Ureter (tissue), 1 donor: ENCODE results near the gene FAM174B. TPM values are rescaled to one million over a fixed set of nuclear protein-coding genes. Genes with fewer than 3 reads are reported as not detected.

Source experiments
- DNase-seq: peaks from one replicate; pipeline ENCODE4 v3.0.0-alpha.2; 2020; ENCODE audit warnings: low spot score
- total RNA-seq: library from RNA; stranded (reverse); gene quantifications from one replicate; pipeline ENCODE4 v1.2.4, GENCODE V29; 2023
- donor health status: DM: yes; HTN: yes; CAD: no.

Gene FAM174B
- 208 TPM for total RNA-seq

DNA sequence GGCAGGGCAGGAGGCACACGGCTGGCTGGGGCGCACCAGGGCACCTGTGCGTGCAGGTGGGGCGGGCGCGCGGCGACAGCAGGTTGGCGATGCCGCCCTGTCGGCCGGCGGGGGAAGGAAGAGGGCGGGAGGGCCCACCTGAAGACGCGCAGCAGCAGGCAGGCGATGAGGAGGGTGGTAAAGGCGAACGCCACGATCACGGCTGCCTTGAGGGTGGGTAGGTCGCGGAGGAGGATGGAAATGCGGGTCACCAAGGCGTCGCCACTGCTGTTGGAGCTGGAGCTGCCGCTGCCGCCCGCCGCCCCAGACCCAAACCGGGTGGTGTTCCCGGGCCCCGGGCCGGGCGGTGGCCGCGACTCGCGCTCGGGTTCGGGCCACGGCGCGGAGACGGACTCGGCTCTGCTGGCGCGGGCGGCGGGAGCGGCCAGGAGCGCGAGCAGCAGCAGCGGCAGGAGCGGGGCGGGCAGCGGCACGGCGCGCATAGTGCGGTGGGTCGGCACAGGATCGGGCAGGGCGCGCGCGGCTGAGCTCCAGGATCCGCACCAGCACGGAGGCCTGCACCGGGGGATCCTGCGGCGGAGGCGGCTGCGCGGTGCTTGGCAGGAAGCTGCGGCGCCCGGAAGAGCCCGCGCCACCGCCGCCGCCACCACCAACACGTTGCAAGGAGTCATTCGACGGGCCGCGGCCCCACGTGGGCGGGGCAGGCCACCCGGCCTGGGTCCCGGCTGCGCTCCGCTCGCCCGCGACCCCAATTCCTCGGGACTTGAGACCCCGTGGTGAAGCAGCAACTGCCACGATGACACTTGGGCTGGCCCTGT, at the start of gene FAM174B:
TSS of gene FAM174B (minus strand) at position 598 of the 818 bp plus-strand sequence.
- DNase-seq = peak; percentile 61

GRCh38 chr15:92696096-92696495, 40.5 kb upstream of the FAM174B start:
- no peak for DNase-seq

- no peak for DNase-seq
Measured at GRCh38 chr15:92693691-92694331, 38.2 kb upstream of the FAM174B start.

- no peak for DNase-seq
Measured at GRCh38 chr15:92690395-92690794, 34.8 kb upstream of the FAM174B start.

DNA sequence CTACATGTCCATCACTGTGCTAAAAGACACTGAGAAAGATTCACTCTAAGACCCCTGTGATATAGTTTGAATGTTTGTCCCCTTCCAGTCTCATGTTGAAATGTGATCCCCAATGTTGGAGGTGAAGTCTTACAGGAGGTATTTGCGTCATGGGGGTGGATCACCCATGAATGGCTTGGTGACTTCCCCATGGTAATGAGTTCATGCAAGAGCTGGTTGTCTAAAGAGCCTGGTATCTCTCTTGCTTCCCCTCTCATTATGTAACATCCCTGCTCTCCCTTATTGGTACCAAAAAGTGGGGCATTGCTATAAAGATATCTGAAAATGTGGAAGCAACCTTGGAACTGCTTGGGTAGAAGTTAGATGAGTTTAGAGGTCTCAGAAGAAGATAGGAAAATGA, 32.2 kb upstream of the FAM174B start:
- DNase-seq = no peak

GRCh38 chr15:92687195-92687602, 31.6 kb upstream of the FAM174B start:
- no peak for DNase-seq

DNA sequence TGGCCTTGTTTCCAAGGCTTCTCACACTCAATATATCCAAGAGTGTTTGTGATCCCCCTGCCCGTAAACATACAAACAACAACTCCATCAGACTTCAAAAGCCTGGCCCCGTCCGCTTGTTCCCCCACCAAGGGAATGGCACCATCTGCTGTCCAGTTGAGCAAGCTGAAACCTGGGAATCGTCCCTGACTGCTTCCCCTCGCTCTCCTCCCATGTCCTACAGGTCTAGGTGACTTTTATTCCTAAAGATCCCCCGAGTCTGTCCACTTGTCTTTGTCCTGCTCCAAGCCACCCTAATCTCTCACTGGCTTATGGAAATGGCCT, 27.9 kb upstream of the FAM174B start:
- peak; percentile 75 for DNase-seq

DNA sequence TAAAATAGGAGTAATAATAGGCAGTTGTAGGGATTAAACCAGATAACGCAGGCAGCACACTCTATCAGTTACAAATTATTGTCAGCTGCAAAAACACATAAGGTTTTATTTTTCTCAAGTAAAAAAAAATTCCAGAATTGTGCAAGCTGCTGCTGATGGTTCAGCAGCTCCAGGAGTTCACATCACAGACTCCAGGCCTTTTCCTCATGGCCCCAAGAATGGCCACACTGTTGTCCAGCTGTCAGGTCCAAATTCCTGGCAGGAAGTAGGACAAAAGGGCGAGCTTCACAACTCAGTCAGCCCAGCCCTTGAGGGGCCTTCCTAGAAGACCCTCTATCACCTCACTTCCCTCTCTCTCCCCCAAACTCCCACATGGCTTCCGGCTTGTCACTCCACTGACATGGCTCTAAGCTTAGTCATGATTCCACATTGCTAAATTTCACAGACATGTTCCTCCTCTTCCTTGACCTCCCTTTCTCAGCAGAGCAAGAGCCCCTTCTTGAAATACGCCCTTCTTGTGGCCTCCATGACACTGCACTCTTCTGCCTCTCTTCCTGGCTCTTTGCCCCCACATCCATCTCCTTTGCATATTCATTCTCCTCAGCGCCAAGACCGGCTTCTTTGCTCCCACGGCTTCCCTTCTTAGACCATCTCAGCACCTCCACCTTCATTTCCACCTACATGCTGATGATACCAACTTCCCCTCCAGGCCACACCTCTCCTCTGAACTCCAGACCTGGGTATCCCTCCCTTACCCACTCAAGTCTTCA, 27.4 kb upstream of the FAM174B start:
- no peak for DNase-seq

DNA sequence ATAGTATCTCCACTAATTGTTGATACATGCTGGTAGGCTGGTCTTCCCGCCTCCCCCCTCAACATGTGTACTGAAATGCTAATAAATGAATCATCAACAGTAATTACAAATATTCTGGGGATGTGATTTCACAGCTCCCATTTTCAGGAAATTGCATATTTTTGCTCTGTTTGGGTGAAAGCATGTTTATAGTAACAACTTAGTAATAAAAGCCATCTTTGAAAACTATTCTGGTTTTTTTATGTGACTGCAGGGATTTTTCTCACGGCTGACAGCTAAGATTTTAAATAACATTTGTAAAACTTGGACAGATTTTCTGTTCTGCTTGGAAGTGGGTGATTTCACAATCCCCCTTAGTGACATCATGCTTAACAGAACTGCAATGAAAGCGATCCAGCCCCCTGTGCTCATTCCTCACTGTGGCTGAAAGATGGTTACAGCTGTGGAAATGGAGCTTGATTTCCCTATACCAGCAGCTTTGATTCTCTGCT, 25.6 kb upstream of the FAM174B start:
- DNase-seq = no peak

- DNase-seq = no peak
Measured at GRCh38 chr15:92677999-92678398, 22.4 kb upstream of the FAM174B start.

DNA sequence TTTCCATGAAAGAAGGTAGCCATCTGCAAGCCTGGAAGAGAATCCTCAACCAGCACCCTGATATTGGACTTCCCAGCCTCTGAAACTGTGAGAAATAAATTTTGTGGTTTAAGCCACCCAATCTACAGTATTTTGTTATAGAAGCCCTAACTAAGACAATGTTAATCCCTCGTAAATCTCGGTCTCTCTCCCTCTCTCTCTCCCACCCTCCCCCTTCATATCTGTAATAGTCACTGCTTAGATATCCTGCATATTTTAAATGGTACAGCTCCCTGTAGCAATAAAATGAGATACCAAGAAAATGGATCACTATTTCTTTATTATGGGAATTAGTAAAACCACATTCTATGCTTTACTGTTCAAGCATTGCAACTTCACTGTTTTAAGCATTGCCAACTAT, 21.0 kb upstream of the FAM174B start:
- no peak for DNase-seq

DNA sequence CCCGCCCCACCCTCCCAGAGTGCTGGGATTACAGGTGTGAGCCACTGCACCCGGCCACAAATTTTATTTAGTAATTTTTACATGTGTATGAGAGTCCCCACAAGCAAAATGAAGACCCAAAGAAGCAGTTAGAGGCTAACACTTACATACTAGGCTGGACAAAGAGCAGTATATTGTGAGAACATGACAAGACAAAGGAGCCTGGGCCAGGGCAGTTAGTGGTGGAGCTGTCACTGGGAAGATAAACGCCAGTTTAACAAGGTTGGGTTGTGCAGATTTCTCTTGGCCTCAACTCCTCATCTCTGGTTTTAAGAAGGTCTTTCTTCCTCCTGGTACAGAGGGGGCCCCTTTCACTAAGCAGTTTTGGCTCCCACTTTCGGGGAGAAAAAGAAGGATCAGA, 19.9 kb upstream of the FAM174B start:
- DNase-seq = no peak

GRCh38 chr15:92674347-92674746, 18.8 kb upstream of the FAM174B start:
- no peak for DNase-seq

DNA sequence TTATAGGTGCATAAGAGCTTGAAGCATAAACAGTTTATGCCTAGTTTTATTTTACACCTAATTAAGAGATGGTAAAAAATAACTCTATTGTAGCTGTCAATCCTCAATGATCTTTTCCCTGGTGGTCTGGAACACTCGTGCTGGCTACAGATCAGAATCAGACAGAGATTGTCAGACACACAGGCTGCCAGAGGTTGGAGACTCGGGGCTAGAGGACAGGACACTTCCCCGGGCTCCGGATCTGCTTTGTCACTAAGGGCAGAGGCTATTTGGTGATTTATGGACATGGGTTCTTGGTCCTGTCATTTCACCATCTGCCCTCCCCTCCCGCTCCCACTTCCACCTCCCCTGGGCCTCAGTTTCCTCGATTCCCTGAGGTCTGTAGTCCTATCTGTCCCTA, 16.5 kb upstream of the FAM174B start:
- no peak for DNase-seq

DNA sequence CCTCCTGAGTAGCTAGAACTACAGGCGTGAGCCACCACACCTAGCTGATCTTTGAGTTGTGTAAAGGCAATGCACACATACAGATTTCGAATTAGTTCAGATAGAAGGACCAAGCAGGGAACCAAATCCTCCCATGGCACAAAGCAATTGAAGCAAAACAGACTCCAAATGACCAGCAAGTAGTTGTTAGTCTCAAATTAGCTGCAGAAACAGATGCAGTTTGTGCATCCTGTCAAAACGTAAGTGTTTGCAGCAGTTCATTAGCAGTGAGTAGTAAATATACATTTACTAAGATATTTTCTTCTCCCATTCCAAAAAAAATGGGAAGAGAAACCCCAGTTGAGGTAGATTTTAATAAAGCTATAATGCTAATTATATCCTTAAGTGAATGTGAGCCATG, 15.8 kb upstream of the FAM174B start:
- DNase-seq = no peak

DNA sequence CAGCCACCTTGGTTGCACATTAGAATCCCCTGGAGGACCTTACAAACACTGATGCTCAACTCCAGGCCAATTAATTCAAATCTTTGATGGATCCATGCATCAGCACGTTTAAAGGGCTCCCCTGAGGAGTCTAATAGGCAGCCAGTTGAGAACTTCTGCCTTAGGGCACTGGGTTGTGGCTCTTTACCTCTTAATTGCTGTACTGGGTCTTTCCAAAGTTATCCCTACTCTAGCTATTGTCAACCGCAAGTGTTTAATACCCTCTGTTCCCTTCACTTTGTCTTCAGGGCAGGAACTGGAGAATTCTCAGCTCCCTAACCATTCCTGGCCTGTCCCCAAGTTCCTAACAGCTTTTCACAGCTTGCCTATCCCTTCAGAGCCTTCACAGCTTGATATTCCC, 15.0 kb upstream of the FAM174B start:
- no peak for DNase-seq

GRCh38 chr15:92669432-92669831, 13.9 kb upstream of the FAM174B start:
- DNase-seq = no peak

DNA sequence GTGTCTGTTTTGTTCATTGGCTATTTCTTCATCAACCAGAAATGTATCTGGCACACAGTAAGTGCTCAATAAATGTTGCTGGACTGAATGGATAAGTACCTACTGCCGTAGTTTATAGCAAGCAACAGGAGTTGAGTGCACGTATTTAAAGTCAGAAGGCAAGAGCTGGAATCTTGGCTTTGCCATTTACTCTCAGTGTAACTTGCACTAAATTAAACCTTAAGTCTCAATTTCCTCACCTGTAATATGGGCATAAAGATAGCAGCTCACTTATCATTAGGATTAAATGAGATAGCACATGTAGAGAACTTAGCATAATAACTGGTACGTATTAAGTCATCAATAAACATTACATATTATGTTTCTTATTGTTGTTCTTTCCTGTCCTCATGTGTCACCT, 13.0 kb upstream of the FAM174B start:
- no peak for DNase-seq

- no peak for DNase-seq
Measured at GRCh38 chr15:92667970-92668485, 12.5 kb upstream of the FAM174B start.

- DNase-seq = no peak
Measured at GRCh38 chr15:92667287-92667904, 11.8 kb upstream of the FAM174B start.

DNA sequence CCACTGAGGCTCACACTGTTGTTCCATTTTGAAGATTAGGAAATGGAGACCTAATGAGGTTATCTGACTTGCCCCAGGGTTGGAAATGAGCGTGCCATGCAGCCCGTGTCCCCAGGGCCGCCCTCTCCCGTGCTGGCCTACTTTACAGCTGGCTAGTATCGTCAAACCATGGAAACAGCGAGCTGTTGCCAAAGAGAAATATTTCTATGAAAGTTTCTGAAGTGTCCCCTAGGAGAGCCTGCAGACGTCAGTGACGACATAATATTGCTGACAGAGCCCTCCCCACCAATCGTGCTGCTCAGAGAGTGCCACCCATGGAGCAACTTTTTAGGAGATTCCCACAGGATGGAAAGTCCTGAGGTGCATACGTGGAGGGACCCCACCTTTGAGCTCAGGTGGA, 11.2 kb upstream of the FAM174B start:
- DNase-seq = peak; percentile 57

DNA sequence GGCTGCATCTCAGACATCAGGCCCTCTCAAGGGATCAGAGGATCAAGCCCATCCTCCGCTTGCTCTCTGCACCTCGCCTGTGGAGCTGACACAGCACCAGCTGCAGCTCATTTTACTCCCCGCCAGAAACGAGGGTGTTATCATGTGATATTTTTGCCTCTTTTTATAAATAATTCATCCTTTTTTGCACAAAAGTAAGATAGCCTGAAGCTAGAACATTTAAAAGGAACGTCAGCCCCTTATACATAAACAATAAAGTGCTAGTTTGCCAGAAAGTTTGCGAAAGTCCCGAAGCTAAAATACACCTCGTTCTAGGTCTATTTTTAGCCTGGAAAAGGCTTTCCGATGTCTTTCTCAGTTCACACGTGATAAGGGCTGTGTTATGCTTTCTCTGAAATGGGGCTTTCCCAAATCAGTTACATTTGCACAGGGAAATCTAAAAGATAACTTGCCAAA, 9.6 kb upstream of the FAM174B start:
- no peak for DNase-seq
